SK-N-SH (cell line): ENCODE measurements around the gene MIDN. TPM values are rescaled to one million over a fixed set of nuclear protein-coding genes. Genes with fewer than 3 reads are reported as not detected.

Experiments used
- CTCF ChIA-PET: fragments of 300-600, 350-600 bp; formaldehyde crosslinking; extraction: SDS; loops from one replicate; lab custom pipeline; 2021; lab: Yijun Ruan, JAX
- POLR2A ChIA-PET: fragments of 350-600 bp; sonication (Branson Sonifier 250); formaldehyde crosslinking; extraction: SDS; loops from one replicate; lab custom pipeline; 2020; ENCODE audit warnings: antibody characterized with exemption, inconsistent platforms; lab: Yijun Ruan, JAX
- DNase-seq: peaks from one replicate; pipeline ENCODE4 v3.0.0; 2012
- H2AFZ ChIP-seq: fragments of 200-600 bp; sonication (generic); 2 replicates; pipeline ENCODE4 v1.8.1; 2016; ENCODE audit warnings: antibody characterized with exemption, mild to moderate bottlenecking, low read depth
- H3F3A ChIP-seq: fragments of 200-600 bp; sonication (generic); replicated peaks from 2 replicates; pipeline ENCODE3; 2016; ENCODE audit warnings: antibody characterized with exemption, mild to moderate bottlenecking; ENCODE audit not compliant: insufficient read depth
- H3K27ac ChIP-seq, 2 experiments: fragments of 200-500 bp in 1 of 2; fragments of 200-600 bp in 1 of 2; sonication (Bioruptor generic) in 1 of 2; sonication (generic), shearing (Covaris generic) in 1 of 2; 2 replicates each; pipeline versions ENCODE4 v1.5.1 to v1.6.1; 2014 to 2016; ENCODE audit warnings: low read depth in 2 of 2, inconsistent platforms in 1 of 2, low read length in 1 of 2, mild to moderate bottlenecking in 1 of 2, mixed read lengths in 1 of 2
- H3K27me3 ChIP-seq: fragments of 200-600 bp; sonication (generic), shearing (Covaris generic); 2 replicates; pipeline ENCODE4 v1.6.1; 2016; ENCODE audit warnings: mixed run types; ENCODE audit not compliant: insufficient read depth
- H3K36me3 ChIP-seq, 2 experiments: fragments of 200-500 bp in 1 of 2; fragments of 200-600 bp in 1 of 2; sonication (Bioruptor generic) in 1 of 2; sonication (generic) in 1 of 2; replicated peaks in 1 of 2; 2 replicates each; pipeline versions ENCODE3 to v1.5.1; 2014 to 2016; ENCODE audit warnings: low read length in 1 of 2, mild to moderate bottlenecking in 1 of 2; ENCODE audit not compliant: insufficient read depth in 2 of 2, control insufficient read depth in 1 of 2
- H3K4me1 ChIP-seq, 2 experiments: fragments of 200-500 bp in 1 of 2; fragments of 200-600 bp in 1 of 2; sonication (Bioruptor generic) in 1 of 2; sonication (generic), shearing (Covaris generic) in 1 of 2; 2 replicates each; pipeline versions ENCODE4 v1.5.1 to v1.6.1; 2014 to 2016; ENCODE audit warnings: low read depth in 1 of 2, low read length in 1 of 2, mixed run types in 1 of 2; ENCODE audit not compliant: insufficient read depth in 2 of 2, control insufficient read depth in 1 of 2
- H3K4me2 ChIP-seq: fragments of 200-600 bp; sonication (generic), shearing (Covaris generic); 2 replicates; pipeline ENCODE4 v1.6.1; 2017; ENCODE audit warnings: mixed run types
- H3K4me3 ChIP-seq, 2 experiments: fragments of 200-500 bp in 1 of 2; fragments of 200-600 bp in 1 of 2; sonication (Bioruptor generic) in 1 of 2; sonication (generic), shearing (Covaris generic) in 1 of 2; 2 replicates each; pipeline versions ENCODE4 v1.5.1 to v1.8.1; 2014 to 2016; ENCODE audit warnings: low read depth in 2 of 2, inconsistent platforms in 1 of 2, low read length in 1 of 2, mild to moderate bottlenecking in 1 of 2, mixed read lengths in 1 of 2, moderate library complexity in 1 of 2
- H3K79me2 ChIP-seq: fragments of 200-600 bp; sonication (generic); 2 replicates; pipeline ENCODE4 v1.8.1; 2017; ENCODE audit warnings: mild to moderate bottlenecking; ENCODE audit not compliant: insufficient read depth
- H3K9ac ChIP-seq: fragments of 200-600 bp; sonication (generic); 2 replicates; pipeline ENCODE4 v1.6.1; 2017; ENCODE audit warnings: mixed run types
- H3K9me2 ChIP-seq: fragments of 200-600 bp; sonication (generic); 2 replicates; pipeline ENCODE4 v1.6.1; 2017; ENCODE audit warnings: mixed run types
- H3K9me3 ChIP-seq: fragments of 200-600 bp; sonication (generic); 2 replicates; pipeline ENCODE4 v1.6.1; 2017; ENCODE audit warnings: mixed run types, mild to moderate bottlenecking, moderate library complexity
- H4K20me1 ChIP-seq: fragments of 200-600 bp; sonication (generic); 2 replicates; pipeline ENCODE4 v1.6.1; 2017; ENCODE audit warnings: mild to moderate bottlenecking, mixed run types; ENCODE audit not compliant: insufficient read depth
- FOXM1 ChIP-seq: IDR thresholded peaks from 2 replicates; pipeline ENCODE4 v1.4.0; 2012; ENCODE audit warnings: low read depth, mild to moderate bottlenecking
- GATA2 ChIP-seq: sonication (generic); formaldehyde crosslinking; IDR thresholded peaks from 2 replicates; pipeline ENCODE4 v1.5.0; 2020; ENCODE audit warnings: mild to moderate bottlenecking, missing genetic modification reagents
- JUND ChIP-seq: IDR thresholded peaks from 2 replicates; pipeline ENCODE4 v1.4.0; 2012
- MEF2A ChIP-seq: IDR thresholded peaks from 2 replicates; pipeline ENCODE4 v1.4.0; 2012; ENCODE audit warnings: low read depth, borderline replicate concordance
- NFIC ChIP-seq: IDR thresholded peaks from 2 replicates; pipeline ENCODE4 v1.4.0; 2012; ENCODE audit warnings: borderline replicate concordance
- NRF1 ChIP-seq: IDR thresholded peaks from 2 replicates; pipeline ENCODE4 v1.6.1; 2012; ENCODE audit warnings: low read depth, mild to moderate bottlenecking, low read length
- POLR2AphosphoS5 ChIP-seq: IDR thresholded peaks from 2 replicates; pipeline ENCODE4 v1.6.1; 2012; ENCODE audit warnings: low read depth, low read length
- RCOR1 ChIP-seq: fragments of 150-350 bp; IDR thresholded peaks from 2 replicates; pipeline ENCODE4 v1.6.1; 2017; ENCODE audit warnings: antibody characterized with exemption, low read length
- RFX5 ChIP-seq: IDR thresholded peaks from 2 replicates; pipeline ENCODE4 v1.6.1; 2012; ENCODE audit warnings: mild to moderate bottlenecking, improper control_type of control experiment, low read length
- TAF1 ChIP-seq: IDR thresholded peaks from 2 replicates; pipeline ENCODE4 v1.6.1; 2012; ENCODE audit warnings: low read depth, mild to moderate bottlenecking, low read length, moderate library complexity, borderline replicate concordance
- TCF12 ChIP-seq: IDR thresholded peaks from 2 replicates; pipeline ENCODE4 v1.4.0; 2012
- YY1 ChIP-seq: IDR thresholded peaks from 2 replicates; pipeline ENCODE4 v1.4.0; 2012; ENCODE audit warnings: low read depth, mild to moderate bottlenecking
- WGBS: methylation state at CpG from one replicate; pipeline ENCODE4 v1.1.6; 2017; ENCODE audit warnings: low lambda C conversion rate; 5-methylcytosine and 5-hydroxymethylcytosine counted together
- polyA plus RNA-seq, 3 experiments: library from polyadenylated mRNA; depleted of rRNA; stranded (reverse); fragments of >200 nt; gene quantifications; 2 replicates each; pipeline ENCODE4 v1.2.3, GENCODE V29; 2012
- TF ChIP-seq, protein P1 (sequence below): IDR thresholded peaks from 2 replicates; pipeline ENCODE4 v1.4.0; 2012; ENCODE audit warnings: low read depth, borderline replicate concordance
- TF ChIP-seq, protein P2 (sequence below): fragments of 200-600 bp; sonication (generic); IDR thresholded peaks from 2 replicates; pipeline ENCODE4 v1.6.1; 2017; ENCODE audit warnings: antibody characterized with exemption, mild to moderate bottlenecking, moderate library complexity

MIDN gene
- polyA plus RNA-seq, 1 of the 3 experiments (the other 2 are of a cell fraction): 13.9 TPM

DNA sequence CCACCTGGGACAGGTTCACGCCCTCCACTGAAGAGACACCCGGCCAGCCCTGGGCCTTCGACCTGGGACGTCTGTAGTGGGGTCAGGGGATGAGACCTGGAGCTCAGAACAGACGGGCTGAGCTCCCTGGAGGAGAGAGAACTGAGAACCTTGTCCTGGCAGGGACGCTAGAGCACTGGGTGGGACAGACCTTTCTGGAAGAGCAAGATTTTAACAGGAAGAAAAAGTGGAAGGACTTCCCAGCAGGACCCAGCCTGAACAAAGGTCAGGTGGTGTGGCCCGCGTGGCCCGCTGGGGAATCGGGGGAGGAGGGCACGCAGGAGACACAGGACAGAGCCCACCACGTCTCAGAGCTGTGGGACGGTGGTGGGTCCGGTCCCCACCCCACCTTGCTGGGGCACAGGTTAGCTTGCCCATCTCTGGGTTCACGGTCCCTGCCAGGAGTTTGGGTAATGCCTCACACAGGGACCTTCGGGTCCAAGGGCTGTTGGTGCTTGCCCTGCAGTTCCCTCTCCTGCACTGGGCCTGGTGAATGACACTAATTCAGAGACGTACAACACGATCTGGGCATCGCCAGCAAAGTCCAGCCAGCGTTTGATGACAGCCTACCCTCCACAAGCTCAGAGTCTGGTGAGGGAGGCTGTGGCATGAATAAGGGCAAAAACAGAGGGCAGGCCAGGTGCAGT, 36.1 kb downstream of the MIDN start:
- H3K4me2 ChIP-seq: no peak overlapping the region
- ChIA-PET CTCF (interaction anchor here (0.6 to 3.2 kb wide), 11 partner anchors 12 to 161 kb away, joined by 3 to 17 read pairs (median 4); partner anchors contain the start of gene CIRBP), POLR2A (interaction anchor here (0.9 to 2.3 kb wide), 3 partner anchors 9 to 70 kb away, joined by 3 to 9 read pairs (median 4); partner anchors contain the start of genes CIRBP and FAM174C)
- H3F3A ChIP-seq: peaks cover 25% of the 10 kb centered on the region
- no peaks in the 10 kb centered on the region for H3K79me2 ChIP-seq
- H3K36me3 ChIP-seq: peaks cover 0 to 8% of the 10 kb centered on the region in 2 experiments
- H3K4me3 ChIP-seq: no peak overlapping the region
- no peak overlapping the region for H3K9ac ChIP-seq
- no peaks in the 10 kb centered on the region for H3K27me3 ChIP-seq
- DNase-seq: no peak
- 93% methylated on average over 13 of the region's 20 CpGs for WGBS
- H3K9me2 ChIP-seq: no peaks in the 10 kb centered on the region
- H4K20me1 ChIP-seq: peaks cover 5% of the 10 kb centered on the region
- TF ChIP-seq MEF2A: no peak
- no peak for TF ChIP-seq YY1
- TF ChIP-seq, protein P1, sequence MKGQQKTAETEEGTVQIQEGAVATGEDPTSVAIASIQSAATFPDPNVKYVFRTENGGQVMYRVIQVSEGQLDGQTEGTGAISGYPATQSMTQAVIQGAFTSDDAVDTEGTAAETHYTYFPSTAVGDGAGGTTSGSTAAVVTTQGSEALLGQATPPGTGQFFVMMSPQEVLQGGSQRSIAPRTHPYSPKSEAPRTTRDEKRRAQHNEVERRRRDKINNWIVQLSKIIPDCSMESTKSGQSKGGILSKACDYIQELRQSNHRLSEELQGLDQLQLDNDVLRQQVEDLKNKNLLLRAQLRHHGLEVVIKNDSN: no peak
- no peak for TF ChIP-seq NRF1
- no peak for TF ChIP-seq RFX5
- no peak for TF ChIP-seq GATA2 (CRISPR knock-in tag)
- no peak for TF ChIP-seq TAF1
- TF ChIP-seq NFIC: no peak
- TF ChIP-seq JUND: no peak
- no peak for TF ChIP-seq RCOR1
- TF ChIP-seq FOXM1: no peak
- no peak for TF ChIP-seq POLR2AphosphoS5
- no peak for TF ChIP-seq TCF12
- H3K9me3 ChIP-seq: no peaks in the 10 kb centered on the region
- H3K27ac ChIP-seq: no peak overlapping the region
- peaks cover 0 to 8% of the 10 kb centered on the region in 2 experiments; a peak in 1 of 4 replicates for H3K4me1 ChIP-seq
- H2AFZ ChIP-seq: no peak overlapping the region

DNA sequence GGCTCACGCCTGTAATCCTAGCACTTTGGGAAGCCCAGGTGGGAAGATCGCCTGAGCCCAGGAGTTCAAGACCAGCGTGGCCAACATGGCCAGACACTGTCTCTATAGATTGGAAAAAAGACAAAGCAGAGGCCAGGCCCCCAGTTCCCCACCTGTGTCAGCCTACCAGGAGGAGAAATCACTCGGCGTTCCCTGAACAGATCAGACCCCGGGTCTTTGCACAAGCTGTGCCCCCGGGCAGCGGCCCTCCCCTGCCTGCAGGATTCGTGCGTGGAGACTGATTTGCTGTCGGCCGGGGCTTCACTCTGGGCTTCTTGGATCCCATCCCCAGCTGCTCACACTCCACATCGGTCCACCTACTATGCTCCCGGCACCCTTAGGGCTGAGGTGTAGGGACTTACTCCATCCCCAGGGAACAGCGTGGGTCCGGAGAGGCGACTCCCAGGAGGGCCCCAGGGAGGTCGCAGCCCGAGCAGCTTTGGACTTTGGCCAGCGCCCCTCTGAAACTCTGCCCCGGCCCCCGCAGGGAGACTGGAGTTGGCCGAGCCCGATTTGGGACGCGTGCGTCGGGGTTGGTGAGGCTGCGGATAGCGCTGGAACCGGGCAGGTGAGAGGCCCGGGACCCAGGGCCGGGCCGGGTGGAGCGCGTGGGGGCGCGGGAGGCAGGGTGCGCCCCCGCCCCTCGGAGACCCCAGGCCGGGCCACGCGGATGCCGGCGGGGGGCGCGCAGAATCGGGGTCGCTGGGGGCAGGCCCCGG, 36.8 kb downstream of the MIDN start:
- H3K9ac ChIP-seq: no peak overlapping the region
- no peak overlapping the region for H3K4me2 ChIP-seq
- no peaks in the 10 kb centered on the region for H3K27me3 ChIP-seq
- DNase-seq: no peak
- peaks cover 2% of the 10 kb centered on the region for H4K20me1 ChIP-seq
- H3K4me1 ChIP-seq: peaks cover 0 to 8% of the 10 kb centered on the region in 2 experiments; a peak in 1 of 4 replicates
- 87% methylated on average over 8 of the region's 51 CpGs for WGBS
- TF ChIP-seq, protein P2, sequence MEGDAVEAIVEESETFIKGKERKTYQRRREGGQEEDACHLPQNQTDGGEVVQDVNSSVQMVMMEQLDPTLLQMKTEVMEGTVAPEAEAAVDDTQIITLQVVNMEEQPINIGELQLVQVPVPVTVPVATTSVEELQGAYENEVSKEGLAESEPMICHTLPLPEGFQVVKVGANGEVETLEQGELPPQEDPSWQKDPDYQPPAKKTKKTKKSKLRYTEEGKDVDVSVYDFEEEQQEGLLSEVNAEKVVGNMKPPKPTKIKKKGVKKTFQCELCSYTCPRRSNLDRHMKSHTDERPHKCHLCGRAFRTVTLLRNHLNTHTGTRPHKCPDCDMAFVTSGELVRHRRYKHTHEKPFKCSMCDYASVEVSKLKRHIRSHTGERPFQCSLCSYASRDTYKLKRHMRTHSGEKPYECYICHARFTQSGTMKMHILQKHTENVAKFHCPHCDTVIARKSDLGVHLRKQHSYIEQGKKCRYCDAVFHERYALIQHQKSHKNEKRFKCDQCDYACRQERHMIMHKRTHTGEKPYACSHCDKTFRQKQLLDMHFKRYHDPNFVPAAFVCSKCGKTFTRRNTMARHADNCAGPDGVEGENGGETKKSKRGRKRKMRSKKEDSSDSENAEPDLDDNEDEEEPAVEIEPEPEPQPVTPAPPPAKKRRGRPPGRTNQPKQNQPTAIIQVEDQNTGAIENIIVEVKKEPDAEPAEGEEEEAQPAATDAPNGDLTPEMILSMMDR: peak; percentile 7; the same call in 1 of the 2 replicates
- no peak for TF ChIP-seq JUND
- H2AFZ ChIP-seq: no peak overlapping the region
- H3K36me3 ChIP-seq: peaks cover 0 to 1% of the 10 kb centered on the region in 2 experiments
- ChIA-PET CTCF (interaction anchor here (0.6 to 3.2 kb wide), 9 partner anchors 13 to 160 kb away, joined by 3 to 17 read pairs (median 4); partner anchors contain the start of gene CIRBP), POLR2A (interaction anchor here (2.3 kb wide), 1 partner anchor 16 kb away, joined by 9 read pairs; the partner anchor contains the start of gene CIRBP)
- H3K27ac ChIP-seq: no peak overlapping the region
- no peaks in the 10 kb centered on the region for H3K79me2 ChIP-seq
- peak overlapping the region in 1 of 2 experiments; percentile 57; a peak in 2 of 4 replicates for H3K4me3 ChIP-seq
- H3K9me2 ChIP-seq: no peaks in the 10 kb centered on the region
- no peaks in the 10 kb centered on the region for H3K9me3 ChIP-seq
- peaks cover 18% of the 10 kb centered on the region for H3F3A ChIP-seq
